HG03139 (cell line): ENCODE measurements around the gene AGAP2.

Experiments
- ATAC-seq: cut with Tn5 transposase; IDR thresholded peaks from one replicate; pipeline ENCODE4 v1.9.1; 2021; ENCODE audit not compliant: unreplicated experiment

The AGAP2 gene

GRCh38 chr12:57754411-57755193, 16.1 kb upstream of the AGAP2 start, which contains the start of gene MARCHF9:
Gene MARCHF9 (plus strand): TSS chr12:57755103. CDS start chr12:57755529, 426 bp downstream.
- peak; percentile 29 for ATAC-seq

GRCh38 chr12:57753756-57754337, 15.3 kb upstream of the AGAP2 start:
- ATAC-seq = no peak

GRCh38 chr12:57752668-57753000, 14.1 kb upstream of the AGAP2 start:
- ATAC-seq = no peak

GRCh38 chr12:57751788-57752667, 13.5 kb upstream of the AGAP2 start, which contains the start of gene CDK4:
Gene CDK4 (minus strand): TSS chr12:57752310. CDS start chr12:57751717, 593 bp downstream.
- ATAC-seq = peak; percentile 68

GRCh38 chr12:57751432-57751787, 12.9 kb upstream of the AGAP2 start:
- ATAC-seq = no peak

DNA sequence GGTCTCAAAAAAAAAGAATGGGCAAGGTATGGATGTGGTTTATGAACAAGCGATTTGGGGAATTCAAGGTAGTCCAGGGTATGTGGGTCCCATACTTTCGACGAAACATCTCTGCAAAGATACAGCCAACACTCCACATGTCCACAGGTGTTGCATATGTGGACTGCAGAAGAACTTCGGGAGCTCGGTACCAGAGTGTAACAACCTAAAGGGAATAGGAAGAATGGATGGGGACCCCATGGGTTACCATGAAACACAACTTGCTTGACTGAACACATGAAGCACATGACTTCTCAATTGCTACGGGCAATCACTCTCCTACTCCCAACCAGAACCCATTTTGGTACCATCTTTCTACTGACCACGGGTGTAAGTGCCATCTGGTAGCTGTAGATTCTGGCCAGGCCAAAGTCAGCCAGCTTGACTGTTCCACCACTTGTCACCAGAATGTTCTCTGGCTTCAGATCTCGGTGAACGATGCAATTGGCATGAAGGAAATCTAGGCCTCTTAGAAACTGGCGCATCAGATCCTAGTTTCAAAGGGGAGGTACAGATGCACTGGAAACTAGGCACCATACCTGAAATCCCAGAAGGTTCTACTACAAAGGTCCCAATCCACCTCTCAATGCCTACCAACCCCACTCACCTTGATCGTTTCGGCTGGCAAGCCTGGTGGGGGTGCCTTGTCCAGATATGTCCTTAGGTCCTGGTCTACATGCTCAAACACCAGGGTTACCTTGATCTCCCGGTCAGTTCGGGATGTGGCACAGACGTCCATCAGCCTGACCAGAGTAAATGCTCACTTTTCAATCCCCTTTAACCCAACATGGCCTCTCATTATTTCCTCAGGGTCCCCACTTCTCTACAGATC, 12.3 kb upstream of the AGAP2 start:
- no peak for ATAC-seq

GRCh38 chr12:57749061-57749460, 10.5 kb upstream of the AGAP2 start:
- no peak for ATAC-seq

- no peak for ATAC-seq
Measured at GRCh38 chr12:57746025-57746424, 7.5 kb upstream of the AGAP2 start.

DNA sequence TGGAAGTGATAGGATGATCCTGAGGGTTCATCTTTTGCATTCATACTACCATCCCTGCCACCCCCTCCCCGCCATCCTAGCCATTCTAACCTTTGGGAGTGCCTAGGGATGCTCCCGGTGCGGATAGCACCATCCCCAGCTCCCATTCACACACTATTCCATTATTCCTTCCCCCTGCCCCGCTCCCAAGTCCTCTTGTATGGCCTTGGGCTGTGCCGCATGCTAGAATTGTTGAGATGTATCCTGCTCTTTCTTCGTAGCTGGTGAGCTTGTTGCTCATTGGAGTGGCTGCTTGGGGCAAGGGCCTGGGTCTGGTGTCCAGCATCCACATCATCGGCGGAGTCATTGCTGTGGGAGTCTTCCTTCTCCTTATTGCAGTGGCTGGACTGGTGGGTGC, 6.9 kb upstream of the AGAP2 start:
- no peak for ATAC-seq

DNA sequence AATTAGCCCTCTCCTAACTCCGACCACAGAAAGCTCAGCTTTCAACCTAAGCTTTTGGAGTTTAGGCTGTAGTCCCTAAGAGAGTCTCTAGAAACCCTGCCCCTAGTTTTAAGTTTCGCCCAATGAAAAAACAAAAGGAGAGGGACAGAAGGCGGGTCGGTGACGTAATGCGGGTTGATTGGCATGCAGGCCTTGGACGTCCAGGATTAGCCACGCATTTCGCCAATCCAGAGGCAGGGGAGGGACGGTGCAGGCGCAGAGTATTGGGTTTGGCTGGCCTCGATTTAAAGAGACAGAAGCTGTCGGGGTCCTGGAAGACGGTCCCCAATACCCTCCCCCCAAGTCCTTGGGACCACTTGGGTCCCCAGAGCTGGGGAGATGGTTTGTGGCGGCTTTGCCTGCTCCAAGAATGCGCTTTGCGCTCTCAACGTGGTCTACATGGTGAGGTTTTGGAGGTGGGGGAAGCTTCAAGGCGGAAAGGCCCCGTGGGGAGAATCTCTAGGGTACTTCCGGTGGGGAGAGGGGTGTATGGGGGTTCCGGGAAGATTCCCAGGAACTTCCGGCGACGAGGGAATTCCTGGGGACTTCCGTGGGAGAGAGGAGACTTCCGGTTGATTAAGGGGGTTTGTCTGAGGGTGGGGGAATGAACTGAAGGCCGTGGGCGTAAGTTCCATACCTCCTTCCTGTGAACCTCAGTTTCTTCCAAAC, 6.4 kb upstream of the AGAP2 start, which contains the start of gene TSPAN31:
Gene TSPAN31, plus strand, starts transcription at position 263 of the 708 bp plus-strand sequence. Its CDS starts 116 bp downstream, at position 379.
- ATAC-seq = peak; percentile 68

GRCh38 chr12:57744194-57744776, 5.7 kb upstream of the AGAP2 start:
- ATAC-seq = peak; percentile 22

DNA sequence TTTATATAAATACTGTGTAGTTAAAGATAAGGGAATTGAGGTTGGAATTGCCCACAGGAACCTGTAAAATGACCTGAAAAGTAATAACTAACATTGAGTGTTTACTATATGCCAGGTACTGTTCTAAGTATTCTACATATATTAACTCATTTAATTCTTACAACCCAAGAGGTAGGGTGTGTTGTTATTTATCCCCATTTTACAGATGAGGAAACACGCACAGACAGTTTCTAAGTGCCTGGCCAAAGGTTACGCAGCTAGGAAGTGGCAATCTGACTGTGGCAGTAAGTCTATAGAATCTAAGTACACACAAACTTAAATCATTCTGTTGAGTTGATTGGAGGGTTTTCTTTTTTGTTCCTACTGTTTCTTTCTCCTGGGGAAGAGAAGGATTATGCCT, 5.2 kb upstream of the AGAP2 start:
- ATAC-seq = no peak

- ATAC-seq = peak; percentile 48
Measured at GRCh38 chr12:57741844-57742738, 3.5 kb upstream of the AGAP2 start.

GRCh38 chr12:57741413-57741789, 2.9 kb upstream of the AGAP2 start:
- ATAC-seq = no peak

DNA sequence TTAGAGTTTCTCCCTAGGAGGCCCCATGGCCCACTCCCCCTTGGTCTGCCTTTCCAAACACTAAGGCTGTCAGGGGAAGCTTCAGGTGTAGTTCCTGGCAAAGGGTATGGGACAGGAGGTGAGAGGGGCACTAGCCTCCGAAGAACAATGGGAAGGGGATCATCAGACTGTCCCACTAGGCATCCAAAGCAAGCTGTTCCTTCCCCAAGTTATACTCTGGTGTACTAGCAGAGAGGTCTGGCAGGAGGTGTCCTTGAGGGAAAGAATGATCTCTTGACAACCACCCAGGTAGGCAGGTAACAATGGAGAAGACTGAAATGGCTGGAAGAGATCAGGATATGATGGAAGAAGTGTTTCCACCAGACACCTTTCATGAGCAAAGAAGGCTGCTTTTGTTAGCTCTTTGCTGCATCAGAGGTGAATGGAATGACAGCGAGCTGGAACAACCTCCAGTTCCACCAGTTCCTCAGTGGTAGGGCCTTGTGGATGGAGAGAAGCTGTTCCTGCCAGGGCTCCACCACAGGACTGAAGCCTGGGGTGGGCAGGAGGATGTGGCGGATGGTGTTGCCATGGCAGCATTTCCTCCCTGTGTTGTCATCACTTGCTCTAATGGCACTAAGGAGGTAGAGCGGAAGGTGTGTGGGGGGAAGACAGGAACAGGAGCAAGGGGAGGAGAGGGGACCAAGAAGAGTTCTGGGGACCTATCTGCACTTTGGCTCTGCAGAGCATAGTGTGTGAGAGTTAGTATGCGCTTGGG, 2.3 kb upstream of the AGAP2 start:
- ATAC-seq = peak; percentile 46

DNA sequence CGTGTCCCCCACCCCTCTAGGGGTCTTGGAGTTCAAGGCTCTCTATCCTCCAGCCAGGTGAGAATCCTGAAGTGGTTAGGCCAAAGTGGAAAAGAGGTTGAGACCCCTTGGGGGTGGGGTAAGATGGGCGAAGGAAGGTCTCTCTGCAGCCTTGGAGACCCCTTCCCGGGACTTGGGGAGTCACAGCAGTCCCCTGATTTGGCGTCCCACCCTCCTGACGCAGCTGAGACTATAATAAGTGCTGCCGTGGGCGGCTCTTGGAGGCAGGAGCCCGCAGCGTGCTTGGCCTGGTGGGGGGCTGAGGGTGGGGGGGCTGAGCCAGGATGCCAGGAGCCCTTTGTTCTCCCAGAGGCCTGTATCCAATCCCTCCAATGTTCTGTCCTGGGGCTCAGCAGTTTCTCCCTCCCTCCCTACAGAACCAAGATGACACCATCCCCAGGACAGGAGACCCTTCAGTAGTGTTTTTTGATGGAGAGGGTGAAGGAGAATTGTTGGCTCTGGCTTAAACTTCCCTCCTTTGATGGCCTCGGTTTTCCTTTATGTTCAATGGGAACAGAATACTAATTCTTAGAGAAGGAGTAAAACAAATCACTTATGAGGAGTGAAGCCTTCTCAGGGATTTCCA, 1.5 kb upstream of the AGAP2 start:
- ATAC-seq = no peak

GRCh38 chr12:57739387-57739786, 845 bp upstream of the AGAP2 start:
- ATAC-seq = no peak
